NCI-H82 (cell line): ENCODE data around the gene PLK2.
A peak's percentile ranks its signal among the peaks of the same experiment; 100 is the strongest.

ENCODE experiments used
- DNase-seq: peaks from one replicate; lab custom pipeline; 2025; lab: John Stamatoyannopoulos, UW

Gene PLK2

DNA sequence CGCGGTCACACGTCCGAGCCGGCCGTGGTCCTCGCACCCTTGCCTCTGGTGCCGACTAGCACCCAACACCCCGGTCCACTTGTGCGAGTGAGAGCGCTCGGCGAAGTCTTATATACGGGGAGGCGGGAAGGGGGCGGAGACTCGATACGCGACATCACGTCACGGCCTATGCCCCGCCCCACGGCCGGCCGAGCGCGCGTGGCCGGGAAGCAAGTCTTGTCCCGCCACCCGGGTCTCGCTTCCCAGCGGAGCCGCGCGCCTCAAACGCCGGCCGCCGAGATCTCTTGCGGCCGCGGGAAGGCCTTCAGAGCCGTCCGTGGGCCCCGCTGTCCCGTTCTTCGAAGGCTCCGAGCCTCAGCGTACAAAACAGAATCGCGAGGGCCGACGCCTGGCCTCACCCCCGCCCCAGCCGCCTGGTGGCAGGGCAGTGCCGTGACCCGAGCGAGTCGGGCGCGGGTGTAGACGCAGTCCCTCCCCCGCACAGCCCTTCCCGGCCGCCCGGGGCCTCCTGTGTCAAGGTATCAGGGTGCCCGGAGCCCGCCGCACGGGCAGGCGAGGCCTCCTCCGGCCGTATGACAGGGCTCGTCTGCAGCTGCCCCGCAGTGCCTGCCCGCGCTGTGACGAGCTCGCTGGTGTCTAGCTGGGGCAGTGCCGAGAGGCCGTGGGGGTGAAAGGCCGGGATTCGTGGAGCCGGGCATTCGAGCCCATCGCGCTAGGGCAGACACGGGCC lies at the start of gene PLK2:
TSS of gene PLK2 (minus strand) at position 85 of the 730 bp plus-strand sequence. CDS start 127 bp downstream, outside the sequence.
- peak; percentile 85 for DNase-seq

- DNase-seq = no peak
These were observed 47.8 kb upstream of the PLK2 start for GRCh38 chr5:58507715-58508114.

GRCh38 chr5:58505971-58506640 lies 46.2 kb upstream of the PLK2 start:
- DNase-seq = no peak

DNA sequence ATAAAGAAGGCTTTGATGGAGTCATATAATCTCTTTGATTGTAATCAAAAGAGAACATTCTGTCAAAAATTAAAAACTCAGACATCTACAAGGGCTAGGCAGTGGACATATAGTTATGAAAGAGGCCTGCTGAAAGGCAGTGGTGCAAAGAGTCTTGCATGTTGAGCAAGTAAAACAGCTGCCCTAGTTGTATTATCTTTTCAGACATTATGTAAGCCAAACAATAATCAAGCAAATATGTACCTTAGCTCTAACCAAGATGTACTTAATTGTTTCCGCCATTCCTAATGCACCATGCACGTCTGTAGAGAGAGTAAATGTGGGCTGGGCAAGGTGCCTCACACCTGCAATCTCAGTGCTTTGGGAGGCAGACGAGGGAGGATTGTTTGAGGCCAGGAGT lies 45.6 kb upstream of the PLK2 start:
- no peak for DNase-seq

DNA sequence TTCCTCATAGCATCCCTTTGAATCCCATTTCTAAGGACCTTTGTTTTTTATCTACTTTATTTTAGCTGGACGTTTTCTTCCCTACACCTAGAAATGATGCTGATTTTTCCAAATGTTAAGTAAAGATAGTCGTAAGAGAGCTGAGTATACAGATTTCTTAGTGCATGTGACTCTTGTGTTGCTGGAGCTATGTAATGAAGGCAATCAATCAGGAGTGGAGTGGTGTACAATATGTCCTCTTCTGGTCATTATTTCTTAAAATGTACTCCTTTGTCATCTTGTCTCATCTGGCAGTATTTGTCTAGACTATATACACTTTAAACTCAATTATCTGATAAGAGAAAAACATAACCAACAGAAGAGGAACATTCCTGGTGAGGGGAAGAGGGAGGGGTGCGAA lies 44.9 kb upstream of the PLK2 start:
- no peak for DNase-seq

DNA sequence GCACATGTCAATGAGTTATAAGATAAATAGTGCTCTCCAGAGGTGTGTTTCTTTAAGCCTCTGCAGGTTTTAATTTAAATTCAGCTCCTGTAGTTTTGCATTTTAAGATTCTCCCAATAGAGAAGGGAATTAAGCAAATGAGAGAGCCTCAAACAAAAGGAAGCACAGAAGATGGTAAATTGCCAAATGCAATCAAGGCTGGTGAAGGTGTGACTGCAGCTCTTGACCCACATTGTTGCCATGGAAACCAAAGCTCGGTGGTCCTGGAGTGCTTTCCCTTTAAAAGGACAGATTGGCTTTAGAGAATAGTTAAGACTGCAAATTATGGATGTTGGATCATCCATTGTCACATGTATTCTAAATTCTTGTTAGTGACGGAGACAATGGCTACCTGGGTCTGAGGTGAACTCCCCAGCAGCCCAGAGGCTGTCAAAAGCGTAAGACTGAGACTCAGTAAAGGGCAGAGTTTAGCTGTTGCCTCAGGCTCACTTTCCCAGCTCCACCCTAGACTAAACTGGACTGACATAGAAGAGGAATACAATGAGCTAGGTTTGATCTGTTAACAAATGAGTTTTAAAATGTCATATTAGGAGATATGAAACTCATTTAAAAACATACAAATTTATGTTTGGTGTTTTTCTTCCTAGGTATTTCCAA lies 43.6 kb upstream of the PLK2 start:
- DNase-seq = no peak

- peak; percentile 4 for DNase-seq
These were observed 42.0 kb upstream of the PLK2 start for GRCh38 chr5:58501778-58502417.

- DNase-seq = no peak
These were observed 40.1 kb upstream of the PLK2 start for GRCh38 chr5:58499941-58500340.

GRCh38 chr5:58499231-58499630 lies 39.3 kb upstream of the PLK2 start:
- no peak for DNase-seq

DNA sequence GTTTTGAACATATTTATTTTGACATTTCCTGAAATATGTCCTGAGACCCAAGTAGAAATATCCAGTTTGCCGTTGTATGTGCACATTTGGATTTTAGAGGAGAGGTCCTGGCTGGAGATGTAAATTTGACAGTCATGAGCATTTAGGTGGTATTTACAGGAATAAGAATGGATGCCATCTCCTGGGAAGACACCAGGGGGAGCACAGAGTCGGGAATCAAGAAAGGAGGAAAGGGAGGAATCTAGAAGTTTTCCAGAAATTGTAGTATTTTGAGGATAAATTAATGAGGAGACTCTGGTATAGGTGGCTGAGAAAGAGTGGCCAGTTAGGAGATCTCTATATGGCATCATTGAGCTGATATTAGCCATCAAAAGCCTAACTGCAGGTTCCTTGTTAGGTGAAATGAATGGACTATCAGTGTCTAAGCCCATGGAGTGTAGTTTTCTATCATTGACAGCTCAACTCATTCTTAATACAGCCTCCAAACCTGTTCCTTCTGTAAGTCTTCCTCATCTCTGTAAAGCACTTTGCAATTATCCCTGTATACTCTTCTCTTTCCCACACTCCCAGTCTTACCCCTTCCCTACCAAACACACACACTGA lies 38.6 kb upstream of the PLK2 start:
- peak; percentile 56 for DNase-seq

- DNase-seq = no peak
These were observed 38.0 kb upstream of the PLK2 start for GRCh38 chr5:58497921-58498320.

DNA sequence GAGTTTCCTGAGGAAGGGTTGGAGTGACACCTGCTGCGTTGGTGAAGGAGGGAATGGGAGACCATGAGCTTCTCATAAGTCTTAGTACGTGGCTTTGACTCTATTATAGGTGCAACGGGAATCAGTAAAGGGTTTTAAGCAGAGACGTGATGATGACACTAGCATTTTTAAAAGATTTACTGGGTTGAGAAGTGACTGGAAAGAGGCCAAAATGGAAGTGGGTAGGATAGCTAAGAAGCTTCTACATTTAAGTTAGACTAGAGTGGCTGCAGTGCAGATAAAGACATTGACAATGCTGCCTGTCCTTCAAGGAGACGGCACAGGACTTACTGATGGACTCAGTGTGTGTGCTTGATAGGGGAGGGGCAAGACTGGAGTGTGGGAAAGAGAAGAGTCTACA lies 37.5 kb upstream of the PLK2 start:
- no peak for DNase-seq

DNA sequence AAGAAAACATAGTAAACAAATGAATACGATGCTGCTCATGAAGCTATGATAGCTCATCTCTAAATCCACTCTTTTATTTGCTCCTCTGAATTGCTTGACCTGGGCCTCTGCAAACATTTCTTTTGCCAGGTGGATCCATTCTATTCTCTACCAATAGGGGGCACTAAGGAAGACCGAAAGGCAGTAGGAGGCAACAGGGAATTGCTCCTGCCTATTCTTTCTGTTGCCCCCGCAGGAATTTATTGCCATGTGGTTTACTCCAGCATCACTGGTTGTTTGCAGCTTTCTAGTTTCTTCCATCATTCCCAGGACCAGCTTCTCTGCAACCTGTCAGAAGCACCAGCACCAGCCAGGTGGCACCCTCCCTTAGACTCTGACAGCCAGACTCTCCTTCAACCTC lies 36.6 kb upstream of the PLK2 start:
- DNase-seq = peak; percentile 15

GRCh38 chr5:58493141-58493540 lies 33.3 kb upstream of the PLK2 start:
- DNase-seq = no peak

GRCh38 chr5:58491216-58491892 lies 31.5 kb upstream of the PLK2 start, which contains the start of gene GAPT:
TSS of gene GAPT (plus strand) at chr5:58491435. CDS start at chr5:58494537, 3,102 bp downstream.
- no peak for DNase-seq

DNA sequence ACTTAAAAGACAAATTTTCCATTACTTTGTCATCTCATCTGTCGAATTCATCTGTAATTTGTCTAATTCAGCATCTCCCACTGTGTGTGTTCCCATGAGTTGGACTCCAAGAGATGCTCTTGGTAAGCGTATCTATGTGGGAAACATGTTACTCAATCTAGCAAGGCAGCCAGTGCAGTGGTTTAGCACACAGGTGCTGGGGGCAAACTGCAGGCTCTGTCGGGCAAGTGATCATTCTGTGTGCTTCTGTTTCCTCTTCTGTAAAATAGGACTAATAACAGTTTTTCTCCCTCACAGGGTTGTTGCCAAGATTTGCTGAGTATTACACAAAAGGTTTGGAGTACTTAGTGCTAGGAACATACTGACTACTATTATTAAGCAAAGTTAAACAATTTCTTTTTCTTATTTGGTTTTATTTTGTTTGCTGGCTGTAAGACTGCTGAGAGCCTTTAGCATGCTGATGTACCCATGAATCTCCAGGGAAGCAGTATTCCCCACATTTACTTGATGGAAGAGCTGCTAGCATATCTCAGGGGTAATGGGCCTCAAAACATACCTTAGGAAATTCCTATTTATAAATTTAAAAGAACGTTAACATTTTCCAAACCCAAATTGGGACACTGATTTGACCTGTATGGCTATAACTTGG lies 30.6 kb upstream of the PLK2 start:
- peak; percentile 3 for DNase-seq

- DNase-seq = no peak
These were observed 26.4 kb upstream of the PLK2 start for GRCh38 chr5:58486290-58486689.

DNA sequence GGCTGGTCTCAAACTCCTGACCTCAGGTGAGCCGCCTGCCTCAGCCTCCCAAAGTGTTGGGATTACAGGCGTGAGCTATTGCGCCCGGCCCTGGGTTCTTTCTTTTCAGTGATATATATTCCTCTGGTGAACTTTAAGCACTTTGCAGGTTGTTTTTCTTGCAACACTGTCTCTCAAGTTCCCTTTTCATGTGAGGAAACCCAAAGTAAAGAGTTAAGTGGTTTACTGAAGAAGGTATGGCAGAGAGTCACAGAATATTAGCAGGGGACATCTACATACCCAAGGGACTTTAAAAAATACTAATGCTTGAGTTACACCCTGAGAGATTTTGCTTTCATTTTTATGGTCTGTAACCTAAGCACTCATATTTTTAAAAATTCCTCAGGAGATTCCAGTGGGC lies 24.6 kb upstream of the PLK2 start:
- DNase-seq = no peak

- no peak for DNase-seq
These were observed 22.6 kb upstream of the PLK2 start for GRCh38 chr5:58482536-58482935.

GRCh38 chr5:58481828-58482227 lies 21.9 kb upstream of the PLK2 start:
- DNase-seq = no peak

DNA sequence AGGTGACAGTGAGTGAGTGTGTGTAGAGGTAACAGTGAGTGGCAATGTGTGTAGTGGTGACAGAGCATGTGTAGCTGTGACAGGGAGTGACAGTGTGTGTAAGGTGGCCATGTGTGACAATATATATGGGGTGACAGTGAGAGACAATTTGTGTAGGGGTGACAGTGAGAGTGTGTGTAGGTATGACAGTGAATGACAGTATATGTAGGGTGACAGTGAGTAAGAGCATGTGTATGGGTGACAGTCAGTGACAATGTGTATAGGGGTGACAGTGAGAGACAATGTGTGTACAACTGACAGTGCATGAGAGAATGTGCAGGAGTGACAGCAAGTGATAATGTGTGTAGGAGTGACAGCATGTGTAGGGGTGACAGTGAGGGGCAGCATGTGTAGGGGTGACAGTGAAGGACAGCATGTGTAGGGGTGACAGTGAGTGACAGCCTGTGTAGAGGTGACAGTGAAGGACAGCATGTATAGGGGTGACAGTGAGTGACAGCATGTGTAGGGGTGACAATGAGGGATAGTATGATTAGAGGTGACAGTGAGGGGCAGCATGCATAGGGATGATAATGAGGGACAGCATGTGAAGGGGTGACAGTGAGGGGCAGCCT lies 21.3 kb upstream of the PLK2 start:
- DNase-seq = no peak
